Bronchial epithelial cell (primary cell): ENCODE measurements around the gene SEC16A. TPM values are rescaled to one million over a fixed set of nuclear protein-coding genes. Genes with fewer than 3 reads are reported as not detected.

Experiments used
- DNase-seq: peaks from one replicate; pipeline ENCODE4 v3.0.0-alpha.2; 2010; ENCODE audit warnings: low read depth
- FAIRE-seq: peaks from 2 replicates; lab custom pipeline; 2011; peaks lifted over from hg19 to GRCh38; lab: Jason Lieb, UNC
- H3K27me3 ChIP-seq: 2 replicates; pipeline ENCODE4 v1.5.1; 2011; ENCODE audit warnings: low read length; ENCODE audit not compliant: control insufficient read depth, insufficient read depth
- H3K36me3 ChIP-seq: 2 replicates; pipeline ENCODE4 v1.5.1; 2011; ENCODE audit warnings: low read length; ENCODE audit not compliant: control insufficient read depth, insufficient read depth
- H3K4me3 ChIP-seq: 2 replicates; pipeline ENCODE4 v1.5.1; 2011; ENCODE audit warnings: mild to moderate bottlenecking, low read depth, low read length, control low read depth
- total RNA-seq: library from RNA; depleted of rRNA; stranded (reverse); fragments of >200 nt; gene quantifications from 2 replicates; pipeline ENCODE4 v1.2.1, GENCODE V29; 2014
- TF ChIP-seq, protein P1 (sequence below): IDR thresholded peaks from 2 replicates; pipeline ENCODE4 v1.5.1; 2011; ENCODE audit warnings: mild to moderate bottlenecking, moderate library complexity, low read length, control low read depth, inconsistent platforms; ENCODE audit not compliant: insufficient read depth, severe bottlenecking

SEC16A gene
- total RNA-seq, 1 donor from 2014 or later = 13.7 TPM

GRCh38 chr9:136432591-136432990 lies 50.2 kb downstream of the SEC16A start:
- TF ChIP-seq, protein P1, sequence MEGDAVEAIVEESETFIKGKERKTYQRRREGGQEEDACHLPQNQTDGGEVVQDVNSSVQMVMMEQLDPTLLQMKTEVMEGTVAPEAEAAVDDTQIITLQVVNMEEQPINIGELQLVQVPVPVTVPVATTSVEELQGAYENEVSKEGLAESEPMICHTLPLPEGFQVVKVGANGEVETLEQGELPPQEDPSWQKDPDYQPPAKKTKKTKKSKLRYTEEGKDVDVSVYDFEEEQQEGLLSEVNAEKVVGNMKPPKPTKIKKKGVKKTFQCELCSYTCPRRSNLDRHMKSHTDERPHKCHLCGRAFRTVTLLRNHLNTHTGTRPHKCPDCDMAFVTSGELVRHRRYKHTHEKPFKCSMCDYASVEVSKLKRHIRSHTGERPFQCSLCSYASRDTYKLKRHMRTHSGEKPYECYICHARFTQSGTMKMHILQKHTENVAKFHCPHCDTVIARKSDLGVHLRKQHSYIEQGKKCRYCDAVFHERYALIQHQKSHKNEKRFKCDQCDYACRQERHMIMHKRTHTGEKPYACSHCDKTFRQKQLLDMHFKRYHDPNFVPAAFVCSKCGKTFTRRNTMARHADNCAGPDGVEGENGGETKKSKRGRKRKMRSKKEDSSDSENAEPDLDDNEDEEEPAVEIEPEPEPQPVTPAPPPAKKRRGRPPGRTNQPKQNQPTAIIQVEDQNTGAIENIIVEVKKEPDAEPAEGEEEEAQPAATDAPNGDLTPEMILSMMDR = no peak
- Histone ChIP-seq H3K27me3 (no peaks in the 10 kb centered on the region), H3K4me3 (no peak overlapping the region), H3K36me3 (peaks cover 21% of the 10 kb centered on the region)
- no peak for FAIRE-seq
- DNase-seq = no peak

- Histone ChIP-seq H3K27me3 (no peaks in the 10 kb centered on the region), H3K36me3 (peaks cover 21% of the 10 kb centered on the region), H3K4me3 (no peak overlapping the region)
- FAIRE-seq = no peak
- TF ChIP-seq, protein P1 = no peak
- no peak for DNase-seq
Measured at GRCh38 chr9:136431782-136432350, 51.0 kb downstream of the SEC16A start.

GRCh38 chr9:136430588-136431234 lies 52.1 kb downstream of the SEC16A start:
- TF ChIP-seq, protein P1 = no peak
- H3K27me3 ChIP-seq = no peaks in the 10 kb centered on the region
- no peak for DNase-seq
- FAIRE-seq = no peak
- H3K36me3 ChIP-seq = peaks cover 19% of the 10 kb centered on the region
- no peak overlapping the region for H3K4me3 ChIP-seq

GRCh38 chr9:136429683-136430491 lies 53.0 kb downstream of the SEC16A start:
- no peak for DNase-seq
- H3K4me3 ChIP-seq = no peak overlapping the region
- H3K27me3 ChIP-seq = no peaks in the 10 kb centered on the region
- FAIRE-seq = no peak
- peaks cover 19% of the 10 kb centered on the region for H3K36me3 ChIP-seq
- TF ChIP-seq, protein P1 = no peak

DNA sequence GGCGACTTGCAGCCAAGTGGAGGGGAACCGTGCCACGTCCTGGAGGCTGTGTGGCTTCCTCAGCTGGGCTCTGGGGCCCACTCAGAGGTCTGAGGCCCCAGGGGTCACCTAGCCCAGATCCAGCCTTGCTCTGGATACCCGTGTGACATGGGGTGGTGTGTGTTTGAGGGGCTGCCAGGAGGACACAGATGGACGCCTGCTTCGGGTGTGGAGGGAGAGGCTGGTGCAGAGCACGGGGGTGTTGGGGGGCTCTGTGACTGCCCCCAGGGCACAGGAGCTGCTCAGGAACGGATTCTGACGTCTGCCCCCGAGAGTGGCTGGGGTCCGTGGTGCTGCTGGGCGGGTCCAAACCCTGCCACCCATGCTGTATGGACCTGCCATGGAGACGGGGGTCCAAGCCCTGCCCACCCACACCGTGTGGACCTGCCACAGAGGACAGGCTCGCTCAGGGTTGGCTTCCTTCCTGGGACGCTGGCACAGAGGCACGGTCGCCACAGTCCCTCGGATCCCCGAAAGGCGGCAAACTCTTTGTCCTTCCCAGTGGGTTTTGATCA lies 53.7 kb downstream of the SEC16A start:
- TF ChIP-seq, protein P1 = no peak
- DNase-seq = no peak
- H3K4me3 ChIP-seq = no peak overlapping the region
- H3K27me3 ChIP-seq = no peaks in the 10 kb centered on the region
- peaks cover 20% of the 10 kb centered on the region for H3K36me3 ChIP-seq
- no peak for FAIRE-seq
